Endodermal cell (in vitro differentiated cells): ENCODE data around the gene EP400. TPM values are rescaled to one million over a fixed set of nuclear protein-coding genes. Genes with fewer than 3 reads are reported as not detected.

Experiments used
- DNase-seq: peaks from one replicate; pipeline ENCODE4 v3.0.0-alpha.2; 2017
- H3K27ac ChIP-seq: 2 replicates; pipeline ENCODE4 v1.5.1; 2013; ENCODE audit warnings: mild to moderate bottlenecking, low read depth, low read length, moderate library complexity
- H3K27me3 ChIP-seq: 2 replicates; pipeline ENCODE4 v1.6.1; 2013; ENCODE audit warnings: mild to moderate bottlenecking, low read length, moderate library complexity; ENCODE audit not compliant: insufficient read depth, control insufficient read depth, poor library complexity, severe bottlenecking
- H3K36me3 ChIP-seq: 2 replicates; pipeline ENCODE4 v1.7.0; 2013; ENCODE audit warnings: mild to moderate bottlenecking, low read length, moderate library complexity; ENCODE audit not compliant: control insufficient read depth, insufficient read depth
- H3K4me1 ChIP-seq: one replicate; pipeline ENCODE4 v1.7.0; 2013; ENCODE audit warnings: low read length; ENCODE audit not compliant: control insufficient read depth, insufficient read depth
- H3K4me3 ChIP-seq: 2 replicates; pipeline ENCODE4 v1.5.1; 2013; ENCODE audit warnings: mild to moderate bottlenecking, low read length, moderate library complexity
- H3K9ac ChIP-seq: 2 replicates; pipeline ENCODE4 v1.6.1; 2013; ENCODE audit warnings: mild to moderate bottlenecking, low read length, moderate library complexity; ENCODE audit not compliant: poor library complexity, severe bottlenecking; ENCODE audit errors: extremely low read depth
- H3K9me3 ChIP-seq: 2 replicates; pipeline ENCODE4 v1.6.1; 2013; ENCODE audit warnings: mild to moderate bottlenecking, low read length, moderate library complexity; ENCODE audit not compliant: control insufficient read depth
- H3K27ac Mint-ChIP-seq: 2 replicates; pipeline ENCODE4 v1.8.0; 2020; ENCODE audit warnings: mixed read lengths
- H3K27me3 Mint-ChIP-seq: 2 replicates; pipeline ENCODE4 v1.8.0; 2021; ENCODE audit warnings: mild to moderate bottlenecking, mixed read lengths; ENCODE audit not compliant: insufficient read depth
- H3K36me3 Mint-ChIP-seq: 2 replicates; pipeline ENCODE4 v1.8.0; 2020; ENCODE audit warnings: low read depth, mixed read lengths
- H3K4me1 Mint-ChIP-seq: 2 replicates; pipeline ENCODE4 v1.8.0; 2020; ENCODE audit warnings: mixed read lengths
- H3K4me3 Mint-ChIP-seq: 2 replicates; pipeline ENCODE4 v1.8.0; 2020; ENCODE audit warnings: mild to moderate bottlenecking, moderate library complexity, mixed read lengths
- H3K9me3 Mint-ChIP-seq: 2 replicates; pipeline ENCODE4 v1.8.0; 2020; ENCODE audit warnings: mild to moderate bottlenecking, mixed read lengths
- CTCF ChIP-seq: fragments of 200-600 bp; sonication (generic); conservative IDR thresholded peaks from 2 replicates; pipeline ENCODE4 v1.5.0; 2021; ENCODE audit warnings: antibody characterized with exemption, mild to moderate bottlenecking
- whole genome bisulfite sequencing, 2 experiments: methylation state at CpG; one replicate each; pipeline versions ENCODE4 v1.1.5 to v1.1.7; 2013; ENCODE audit warnings: missing lambda C conversion rate in 2 of 2, mixed read lengths in 1 of 2; ENCODE audit not compliant: insufficient coverage in 1 of 2, insufficient read length in 1 of 2; 5-methylcytosine and 5-hydroxymethylcytosine counted together
- total RNA-seq, 2 donors: library from RNA; stranded (reverse); fragmentation: NEBNext Ultra II Directional in 1 of 2; extraction: Animal tissue kit (Norgen Biotek cat#: 25700) in 1 of 2; gene quantifications; 2 replicates in 1 of 2; 3 replicates in 1 of 2; pipeline ENCODE4 v1.2.1, GENCODE V29; 2021

EP400 gene
- total RNA-seq, 2 donors from 2014 or later, result 64.7 to 78.3 TPM

GRCh38 chr12:131986361-131986760, 36.6 kb downstream of the EP400 start:
- Histone ChIP-seq H3K9me3 (no peaks in the 10 kb centered on the region), H3K4me3 (no peak overlapping the region), H3K27me3 (no peaks in the 10 kb centered on the region), H3K36me3 (peaks cover 66% of the 10 kb centered on the region), H3K9ac (no peak overlapping the region), H3K27ac (no peak overlapping the region), H3K4me1 (peaks cover 17% of the 10 kb centered on the region)
- Mint-ChIP-seq H3K27me3 (no peaks in the 10 kb centered on the region), H3K9me3 (no peaks in the 10 kb centered on the region), H3K27ac (peak overlapping the region; percentile 64), H3K4me3 (no peak overlapping the region), H3K4me1 (peaks cover 37% of the 10 kb centered on the region), H3K36me3 (peaks cover 68% of the 10 kb centered on the region)
- WGBS, 2 experiments, result 94 to 96% methylated on average over 15 to 17 of the region's 17 CpGs
- peak; percentile 38 for DNase-seq
- TF ChIP-seq CTCF, result no peak

DNA sequence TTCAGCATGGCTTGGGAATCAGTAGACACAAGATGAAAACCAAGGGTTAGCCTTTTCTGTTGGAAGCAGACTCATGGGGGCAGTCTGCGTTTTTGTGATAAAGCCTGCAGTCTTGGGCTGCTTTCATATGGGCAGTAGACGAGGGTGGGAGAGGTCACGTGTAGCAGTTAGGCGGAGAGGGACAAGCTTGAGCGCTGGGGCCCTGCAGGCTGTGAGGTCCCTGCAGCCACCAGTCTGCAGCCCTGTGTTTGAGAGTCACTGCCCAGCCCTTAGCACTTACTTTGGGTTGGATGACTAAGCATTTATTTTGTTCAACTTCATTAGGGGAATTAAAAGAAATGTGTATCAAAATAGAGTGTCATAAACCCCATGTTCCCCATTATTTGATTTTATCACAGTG, 37.2 kb downstream of the EP400 start:
- H3K9me3 Mint-ChIP-seq, result no peaks in the 10 kb centered on the region
- peak overlapping the region; percentile 86 for H3K27ac Mint-ChIP-seq
- no peaks in the 10 kb centered on the region for H3K27me3 ChIP-seq
- DNase-seq, result peak; percentile 57
- H3K27ac ChIP-seq, result no peak overlapping the region
- no peak overlapping the region for H3K4me3 Mint-ChIP-seq
- H3K9me3 ChIP-seq, result no peaks in the 10 kb centered on the region
- peaks cover 37% of the 10 kb centered on the region for H3K4me1 Mint-ChIP-seq
- no peak overlapping the region for H3K4me3 ChIP-seq
- peaks cover 17% of the 10 kb centered on the region for H3K4me1 ChIP-seq
- 65 to 88% methylated on average over 5 of the region's 5 CpGs for WGBS, 2 experiments
- no peak for TF ChIP-seq CTCF
- no peaks in the 10 kb centered on the region for H3K27me3 Mint-ChIP-seq
- H3K36me3 Mint-ChIP-seq, result peaks cover 65% of the 10 kb centered on the region
- H3K9ac ChIP-seq, result no peak overlapping the region
- peaks cover 66% of the 10 kb centered on the region for H3K36me3 ChIP-seq

DNA sequence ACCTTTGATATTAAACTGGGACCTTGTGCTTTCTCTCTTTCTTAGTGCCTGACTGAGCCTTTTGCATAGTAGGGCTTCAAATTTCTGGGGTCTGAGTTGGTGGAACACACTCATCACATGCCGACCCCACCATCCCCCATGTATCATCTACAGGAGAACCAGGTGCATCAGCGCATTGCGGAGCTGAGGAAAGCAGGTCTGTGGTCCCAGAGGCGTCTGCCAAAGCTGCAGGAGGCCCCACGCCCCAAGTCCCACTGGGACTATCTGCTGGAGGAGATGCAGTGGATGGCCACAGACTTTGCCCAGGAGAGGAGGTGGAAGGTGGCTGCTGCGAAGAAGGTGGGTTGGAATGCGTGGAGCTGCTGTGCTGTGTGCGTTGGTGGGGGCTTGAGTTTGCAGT, 37.8 kb downstream of the EP400 start:
- H3K27me3 Mint-ChIP-seq, result no peaks in the 10 kb centered on the region
- peaks cover 37% of the 10 kb centered on the region for H3K4me1 Mint-ChIP-seq
- H3K9me3 Mint-ChIP-seq, result no peaks in the 10 kb centered on the region
- Histone ChIP-seq H3K9ac (no peak overlapping the region), H3K36me3 (peaks cover 72% of the 10 kb centered on the region), H3K27me3 (no peaks in the 10 kb centered on the region), H3K4me3 (no peak overlapping the region), H3K4me1 (peaks cover 17% of the 10 kb centered on the region), H3K9me3 (no peaks in the 10 kb centered on the region), H3K27ac (no peak overlapping the region)
- 94 to 100% methylated on average over 1 to 8 of the region's 8 CpGs for WGBS, 2 experiments
- peak; percentile 54 for DNase-seq
- TF ChIP-seq CTCF, result no peak
- peaks cover 66% of the 10 kb centered on the region for H3K36me3 Mint-ChIP-seq
- H3K27ac Mint-ChIP-seq, result peak overlapping the region; percentile 86
- no peak overlapping the region for H3K4me3 Mint-ChIP-seq
